Peyer's patch (tissue), 4 donors: ENCODE measurements around the gene DLK1. TPM values are rescaled to one million over a fixed set of nuclear protein-coding genes. Genes with fewer than 3 reads are reported as not detected.

Source experiments
- DNase-seq, 3 donors: peaks; one replicate each; pipeline ENCODE4 v3.0.0-alpha.2; 2017 to 2019
- H3K27ac ChIP-seq, 4 donors: fragments of 200-600 bp; sonication (generic); one replicate each; pipeline ENCODE4 v1.5.1; 2016 to 2019
- H3K27me3 ChIP-seq, 2 donors: fragments of 200-600 bp; sonication (generic); one replicate each; pipeline ENCODE4 v1.5.1; 2019
- H3K36me3 ChIP-seq, 3 donors: fragments of 200-600 bp; sonication (generic); one replicate each; pipeline ENCODE4 v1.5.1; 2016 to 2019
- H3K4me1 ChIP-seq, 4 donors: fragments of 200-600 bp; sonication (generic); one replicate each; pipeline ENCODE4 v1.5.1; 2016 to 2019
- H3K4me3 ChIP-seq, 4 donors: fragments of 200-600 bp; sonication (generic); 1 replicate in 3 of 4; 2 replicates in 1 of 4; pipeline ENCODE4 v1.5.1; 2016 to 2019; ENCODE audit warnings: mild to moderate bottlenecking in 1 of 4
- H3K9me3 ChIP-seq, 4 donors: fragments of 200-600 bp; sonication (generic); one replicate each; pipeline ENCODE4 v1.5.1; 2016 to 2019; ENCODE audit warnings: mild to moderate bottlenecking in 1 of 4
- CTCF ChIP-seq, 6 experiments: fragments of 450-650 bp in 4 of 6; fragments of 200-600 bp in 2 of 6; sonication (generic) in 1 of 6; IDR thresholded peaks; one replicate each; pipeline ENCODE4 v1.5.1; 2017 to 2019; ENCODE audit warnings: antibody characterized with exemption in 6 of 6, mild to moderate bottlenecking in 3 of 6, moderate library complexity in 1 of 6
- POLR2A ChIP-seq, 2 donors: fragments of 450-650 bp; IDR thresholded peaks; one replicate each; pipeline ENCODE4 v1.5.1; 2017; ENCODE audit warnings: antibody characterized with exemption in 2 of 2, mild to moderate bottlenecking in 2 of 2, moderate library complexity in 2 of 2
- total RNA-seq, 4 donors: library from RNA; depleted of rRNA; stranded (reverse); fragments of >200 nt; gene quantifications; one replicate each; pipeline ENCODE4 v1.1.0, GENCODE V29; 2016

DLK1 gene
- total RNA-seq, 4 donors from 2014 or later, result not detected

DNA sequence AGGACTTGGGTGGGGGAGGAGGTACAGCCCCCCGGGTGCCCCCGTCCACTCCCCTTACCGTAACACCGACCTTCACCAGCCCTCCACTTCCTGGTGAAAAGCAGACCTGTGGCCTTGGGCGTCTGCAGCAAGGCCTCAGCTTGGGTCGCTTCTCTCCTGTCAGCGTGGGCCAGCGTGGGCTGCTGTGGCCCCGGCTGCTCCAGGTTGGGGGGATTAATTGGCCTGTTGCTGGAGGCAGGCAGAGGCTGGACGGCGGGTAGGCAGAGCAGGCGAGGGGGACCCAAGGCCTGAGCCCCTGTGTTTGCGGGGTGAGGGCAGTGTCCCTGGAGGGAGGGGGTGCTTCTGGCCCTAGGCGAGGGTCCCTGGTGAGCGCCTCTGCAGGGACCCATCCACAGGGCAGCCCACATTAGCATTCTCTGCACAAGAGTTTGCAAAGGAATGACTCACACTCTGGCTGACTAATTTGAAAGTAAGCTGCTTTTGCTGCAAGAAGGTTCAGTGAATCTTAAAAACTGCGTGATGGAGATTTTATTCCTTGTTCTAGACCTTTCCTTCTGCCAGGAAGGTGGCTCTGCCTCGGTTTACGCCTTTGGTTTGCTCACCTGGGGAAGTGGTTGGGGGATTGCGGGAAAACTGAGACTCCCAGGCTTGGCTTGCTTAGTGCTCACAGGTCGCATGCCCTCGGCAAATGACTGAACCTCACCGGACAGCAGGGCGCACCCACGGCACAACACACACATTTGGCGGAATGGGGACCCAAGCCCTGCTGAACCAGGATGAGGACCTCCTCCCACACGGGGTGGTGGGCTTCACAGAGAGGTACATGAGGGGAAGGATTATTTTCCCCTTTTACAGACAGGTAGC, 37.9 kb upstream of the DLK1 start:
- no peaks in the 10 kb centered on the region for H3K9me3 ChIP-seq
- no peak for DNase-seq
- no peaks in the 10 kb centered on the region for H3K4me1 ChIP-seq
- TF ChIP-seq CTCF (IDR thresholded peaks at IDR 0.05), result no peak
- TF ChIP-seq POLR2A (IDR thresholded peaks at IDR 0.05), result no peak
- no peaks in the 10 kb centered on the region for H3K27me3 ChIP-seq
- H3K36me3 ChIP-seq, result no peaks in the 10 kb centered on the region
- no peak overlapping the region for H3K4me3 ChIP-seq
- H3K27ac ChIP-seq, result no peak overlapping the region

DNA sequence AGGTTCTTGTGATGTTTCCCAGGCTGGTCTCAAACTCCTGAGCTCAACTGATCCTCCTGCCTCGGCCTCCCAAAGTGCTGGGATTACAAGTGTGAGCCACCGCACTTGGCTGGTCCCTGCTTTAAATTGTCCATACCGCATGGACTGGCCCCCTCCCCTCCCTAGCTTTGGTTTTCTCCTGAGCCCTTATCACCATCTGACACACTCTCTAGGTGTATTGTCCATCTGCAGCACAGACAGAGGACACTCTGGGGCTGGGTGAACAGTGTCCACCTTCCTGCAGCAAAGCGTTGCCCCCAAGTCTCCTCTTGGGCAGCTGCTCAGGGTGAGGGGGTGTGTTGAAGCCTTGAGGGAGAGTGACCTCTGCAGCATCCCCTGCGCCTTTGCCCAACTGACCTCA, 36.0 kb upstream of the DLK1 start:
- no peaks in the 10 kb centered on the region for H3K4me1 ChIP-seq
- no peaks in the 10 kb centered on the region for H3K27me3 ChIP-seq
- no peaks in the 10 kb centered on the region for H3K9me3 ChIP-seq
- no peak for TF ChIP-seq CTCF (IDR thresholded peaks at IDR 0.05)
- TF ChIP-seq POLR2A (IDR thresholded peaks at IDR 0.05), result no peak
- H3K36me3 ChIP-seq, result no peaks in the 10 kb centered on the region
- H3K27ac ChIP-seq, result no peak overlapping the region
- H3K4me3 ChIP-seq, result no peak overlapping the region
- DNase-seq, result no peak

- H3K27me3 ChIP-seq, result no peaks in the 10 kb centered on the region
- TF ChIP-seq CTCF (IDR thresholded peaks at IDR 0.05) (no peak), POLR2A (IDR thresholded peaks at IDR 0.05) (no peak)
- no peaks in the 10 kb centered on the region for H3K4me1 ChIP-seq
- no peak for DNase-seq
- no peaks in the 10 kb centered on the region for H3K36me3 ChIP-seq
- no peak overlapping the region for H3K27ac ChIP-seq
- H3K4me3 ChIP-seq, result no peak overlapping the region
- no peaks in the 10 kb centered on the region for H3K9me3 ChIP-seq
These were observed 35.2 kb upstream of the DLK1 start for GRCh38 chr14:100691395-100692056.

GRCh38 chr14:100692256-100692655, 34.4 kb upstream of the DLK1 start:
- no peaks in the 10 kb centered on the region for H3K27me3 ChIP-seq
- H3K4me3 ChIP-seq, result no peak overlapping the region
- H3K9me3 ChIP-seq, result no peaks in the 10 kb centered on the region
- no peaks in the 10 kb centered on the region for H3K4me1 ChIP-seq
- H3K27ac ChIP-seq, result no peak overlapping the region
- no peak for TF ChIP-seq CTCF (IDR thresholded peaks at IDR 0.05)
- no peak for TF ChIP-seq POLR2A (IDR thresholded peaks at IDR 0.05)
- H3K36me3 ChIP-seq, result no peaks in the 10 kb centered on the region
- DNase-seq, result no peak

- TF ChIP-seq POLR2A (IDR thresholded peaks at IDR 0.05), result no peak
- Histone ChIP-seq H3K36me3 (no peaks in the 10 kb centered on the region), H3K27me3 (no peaks in the 10 kb centered on the region), H3K27ac (no peak overlapping the region), H3K4me1 (no peaks in the 10 kb centered on the region), H3K4me3 (no peak overlapping the region), H3K9me3 (no peaks in the 10 kb centered on the region)
- DNase-seq, result no peak
These were observed 33.7 kb upstream of the DLK1 start for GRCh38 chr14:100692859-100693558.
